SU-DHL-6 (cell line): ENCODE results near the gene CNTN6.

Experiments
- CTCF ChIP-seq: fragments of 200-600 bp; sonication (generic); IDR thresholded peaks from one replicate; pipeline ENCODE4 v1.5.1; 2017; ENCODE audit warnings: antibody characterized with exemption, mild to moderate bottlenecking, low read length, moderate library complexity; ENCODE audit not compliant: insufficient read depth, poor library complexity, severe bottlenecking
- EZH2phosphoT487 ChIP-seq: fragments of 200-600 bp; sonication (generic), shearing (Covaris generic); conservative IDR thresholded peaks from 2 replicates; pipeline ENCODE4 v1.6.1; 2018; ENCODE audit warnings: mild to moderate bottlenecking, antibody characterized with exemption, low read length, moderate library complexity, mixed read lengths

DNA sequence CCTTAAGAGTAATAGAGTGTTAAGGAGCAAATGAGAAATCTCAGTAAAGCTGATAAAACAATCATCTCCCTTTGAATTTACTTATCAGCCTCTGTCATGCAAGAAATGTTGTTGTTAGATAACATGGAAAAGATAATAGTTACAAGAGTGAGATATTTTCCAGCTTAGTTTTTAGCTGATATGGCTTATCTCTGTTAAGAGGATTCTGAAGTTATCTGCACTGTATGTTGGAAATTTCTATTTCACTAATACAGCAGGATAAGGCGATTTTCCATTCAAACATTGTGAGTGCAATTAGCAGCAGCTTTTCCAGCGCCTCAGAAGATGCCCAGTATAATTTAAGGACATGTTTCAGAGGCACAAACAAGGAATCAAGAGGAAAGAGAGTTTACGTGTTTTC lies 262.9 kb downstream of the CNTN6 start:
- TF ChIP-seq CTCF (no peak), EZH2phosphoT487 (no peak)
